Activated CD4-positive, CD25-positive, alpha-beta regulatory T cell (primary cell): ENCODE results near the gene JARID2.

Experiments used
- DNase-seq, 4 experiments: peaks; one replicate each; lab custom pipeline; 2025; lab: John Stamatoyannopoulos, UW

JARID2 gene

GRCh38 chr6:15375638-15376290 lies 129.9 kb downstream of the JARID2 start:
- no peak for DNase-seq

- no peak for DNase-seq
Observed at GRCh38 chr6:15376900-15377487, 131.1 kb downstream of the JARID2 start.

- no peak for DNase-seq
Observed at GRCh38 chr6:15378272-15378671, 132.4 kb downstream of the JARID2 start.

- DNase-seq, result no peak
Observed at GRCh38 chr6:15378866-15379265, 133.0 kb downstream of the JARID2 start.

GRCh38 chr6:15380351-15380750 lies 134.5 kb downstream of the JARID2 start:
- no peak for DNase-seq

GRCh38 chr6:15382089-15382488 lies 136.2 kb downstream of the JARID2 start:
- DNase-seq, result no peak

GRCh38 chr6:15382712-15383111 lies 136.8 kb downstream of the JARID2 start:
- no peak for DNase-seq

- no peak for DNase-seq
Observed at GRCh38 chr6:15384901-15385300, 139.0 kb downstream of the JARID2 start.

GRCh38 chr6:15385521-15385920 lies 139.7 kb downstream of the JARID2 start:
- DNase-seq, result no peak

GRCh38 chr6:15386110-15386755 lies 140.4 kb downstream of the JARID2 start:
- no peak for DNase-seq

GRCh38 chr6:15386756-15387112 lies 140.9 kb downstream of the JARID2 start:
- no peak for DNase-seq

GRCh38 chr6:15387118-15387517 lies 141.2 kb downstream of the JARID2 start:
- no peak for DNase-seq

- DNase-seq, result no peak
Observed at GRCh38 chr6:15389084-15389764, 143.4 kb downstream of the JARID2 start.

- DNase-seq, result no peak
Observed at GRCh38 chr6:15389765-15390723, 144.2 kb downstream of the JARID2 start.

- DNase-seq, result no peak
Observed at GRCh38 chr6:15391500-15391899, 145.6 kb downstream of the JARID2 start.

- no peak for DNase-seq
Observed at GRCh38 chr6:15392182-15392581, 146.3 kb downstream of the JARID2 start.

GRCh38 chr6:15393605-15394004 lies 147.7 kb downstream of the JARID2 start:
- DNase-seq, result no peak

GRCh38 chr6:15395087-15395486 lies 149.2 kb downstream of the JARID2 start:
- no peak for DNase-seq

GRCh38 chr6:15396808-15397207 lies 150.9 kb downstream of the JARID2 start:
- no peak for DNase-seq

- no peak for DNase-seq
Observed at GRCh38 chr6:15398633-15399275, 152.9 kb downstream of the JARID2 start.
